T-cell (primary cell): ENCODE results near the gene ZNF24. TPM values are rescaled to one million over a fixed set of nuclear protein-coding genes. Genes with fewer than 3 reads are reported as not detected.

Experiments
- ATAC-seq, 4 experiments: fragments of 200-7000 bp in 3 of 4; fragments of 150-1000 bp in 1 of 4; cut with Tn5 transposase; replicated peaks in 1 of 4; 1 replicate in 3 of 4; 2 replicates in 1 of 4; pipeline ENCODE4 v1.10.0; 2021; ENCODE audit warnings: moderate library complexity in 3 of 4, mild to moderate bottlenecking in 2 of 4, moderate number of reproducible peaks in 1 of 4
- CTCF ChIA-PET, 2 donors: fragments of 300-600 bp; sonication (Branson Sonifier 250); formaldehyde crosslinking; loops; one replicate each; lab custom pipeline; 2022; ENCODE audit warnings: antibody characterized with exemption in 2 of 2; lab: Charles Lee
- POLR2A ChIA-PET, 2 donors: fragments of 300-600 bp; sonication (Branson Sonifier 250); formaldehyde crosslinking; loops; one replicate each; lab custom pipeline; 2022; ENCODE audit warnings: antibody characterized with exemption in 2 of 2; lab: Charles Lee
- DNase-seq, 35 experiments: peaks; one replicate each; pipeline versions ENCODE4 v3.0.0 to v3.0.0-alpha.2; 2013 to 2023
- H3K27ac ChIP-seq: one replicate; pipeline ENCODE4 v1.5.1; 2013; ENCODE audit warnings: low read length
- H3K27me3 ChIP-seq, 2 experiments: replicated peaks in 1 of 2; 1 replicate in 1 of 2; 2 replicates in 1 of 2; pipeline versions ENCODE4 v1.6.1 to v1.7.0; 2013; ENCODE audit warnings: low read length in 1 of 2, mixed read lengths in 1 of 2; ENCODE audit not compliant: control insufficient read depth in 2 of 2, insufficient read depth in 2 of 2; ENCODE audit errors: extremely low read depth in 1 of 2
- H3K36me3 ChIP-seq, 2 donors: 1 replicate in 1 of 2; 2 replicates in 1 of 2; pipeline versions ENCODE4 v1.6.1 to v1.7.0; 2013; ENCODE audit warnings: low read length in 1 of 2; ENCODE audit not compliant: control insufficient read depth in 2 of 2, insufficient read depth in 1 of 2; ENCODE audit errors: extremely low read depth in 1 of 2
- H3K4me1 ChIP-seq, 2 experiments: 1 replicate in 1 of 2; 2 replicates in 1 of 2; pipeline versions ENCODE4 v1.6.1 to v1.7.0; 2013; ENCODE audit warnings: low read length in 2 of 2, mixed read lengths in 1 of 2; ENCODE audit not compliant: insufficient read depth in 2 of 2, control insufficient read depth in 1 of 2; ENCODE audit errors: extremely low read depth in 1 of 2
- H3K4me3 ChIP-seq, 2 donors: 1 replicate in 1 of 2; 2 replicates in 1 of 2; pipeline versions ENCODE4 v1.5.1 to v1.7.0; 2013; ENCODE audit warnings: mild to moderate bottlenecking in 2 of 2, low read length in 1 of 2, moderate library complexity in 1 of 2; ENCODE audit not compliant: control insufficient read depth in 1 of 2; ENCODE audit errors: extremely low read depth in 1 of 2
- H3K9me3 ChIP-seq: 2 replicates; pipeline ENCODE4 v1.7.0; 2013
- H3K27ac Mint-ChIP-seq, 2 donors: one replicate each; pipeline ENCODE4 v1.8.0; 2020 to 2021; ENCODE audit warnings: mild to moderate bottlenecking in 2 of 2, mixed read lengths in 2 of 2
- H3K27me3 Mint-ChIP-seq, 2 donors: one replicate each; pipeline ENCODE4 v1.8.0; 2021 to 2022; ENCODE audit warnings: mixed read lengths in 2 of 2
- H3K36me3 Mint-ChIP-seq: one replicate; pipeline ENCODE4 v1.8.0; 2021; ENCODE audit warnings: mixed read lengths
- H3K4me1 Mint-ChIP-seq, 3 donors: one replicate each; pipeline ENCODE4 v1.8.0; 2020 to 2022; ENCODE audit warnings: mixed read lengths in 3 of 3, mild to moderate bottlenecking in 1 of 3
- H3K4me3 Mint-ChIP-seq, 3 donors: one replicate each; pipeline ENCODE4 v1.8.0; 2020 to 2022; ENCODE audit warnings: mild to moderate bottlenecking in 3 of 3, mixed read lengths in 3 of 3, moderate library complexity in 3 of 3
- H3K9me3 Mint-ChIP-seq, 3 donors: one replicate each; pipeline ENCODE4 v1.8.0; 2020 to 2022; ENCODE audit warnings: mixed read lengths in 3 of 3
- WGBS: methylation state at CpG from one replicate; pipeline ENCODE4 v1.1.5; 2013; ENCODE audit warnings: missing lambda C conversion rate; ENCODE audit not compliant: insufficient coverage; 5-methylcytosine and 5-hydroxymethylcytosine counted together
- total RNA-seq, 35 experiments: library from RNA in 6 of 35; stranded (reverse) in 6 of 35; fragments of 120-200 nt in 1 of 35; gene quantifications; one replicate each; pipeline versions ENCODE4 v1.2.1 to v1.2.4 and lab custom pipeline; 2013 to 2026

The ZNF24 gene
- total RNA-seq, 5 donors from 2014 or later (not counting 1 experiment from before 2014, with no cell fraction given): 63.1 to 75.7 (median 72.2) TPM

- Mint-ChIP-seq H3K9me3 (no peaks in the 10 kb centered on the region), H3K4me1 (peaks cover 0 to 8% (median 4%) of the 10 kb centered on the region in 3 donors), H3K27me3 (peaks cover 17 to 31% of the 10 kb centered on the region in 2 donors), H3K36me3 (no peaks in the 10 kb centered on the region), H3K4me3 (no peak overlapping the region), H3K27ac (no peak overlapping the region)
- WGBS: 100% methylated on average over 1 of the region's 3 CpGs
- CTCF ChIA-PET: interaction anchor here (1.0 to 1.2 kb wide), 11 partner anchors 11 to 361 kb away, joined by 3 to 10 read pairs (median 4); partner anchors contain the start of gene ZNF24 (in 1 of the 2)
- H3K27me3 ChIP-seq: peaks cover 0 to 2% of the 10 kb centered on the region in 2 experiments
- H3K9me3 ChIP-seq: no peaks in the 10 kb centered on the region
- POLR2A ChIA-PET: no interaction called here
- no peaks in the 10 kb centered on the region for H3K36me3 ChIP-seq
- DNase-seq: peak in 1 of 35 experiments; percentile 25
- H3K4me3 ChIP-seq: no peak overlapping the region
- ATAC-seq: peak in 3 of 4 experiments; percentile 26 to 46 (median 42)
- H3K27ac ChIP-seq: no peak overlapping the region
- H3K4me1 ChIP-seq: peaks cover 0 to 5% of the 10 kb centered on the region in 2 experiments
Measured at GRCh38 chr18:35387152-35387571, 42.9 kb upstream of the ZNF24 start.

GRCh38 chr18:35386600-35387100 lies 42.4 kb upstream of the ZNF24 start:
- WGBS: 20% methylated on average over 5 of the region's 7 CpGs
- ATAC-seq (peak; percentile 81 to 97 (median 92)), DNase-seq (peak; percentile 11 to 90 (median 56))
- Mint-ChIP-seq H3K4me3 (no peak overlapping the region), H3K9me3 (no peaks in the 10 kb centered on the region), H3K36me3 (no peaks in the 10 kb centered on the region), H3K27me3 (peaks cover 17 to 31% of the 10 kb centered on the region in 2 donors), H3K27ac (no peak overlapping the region), H3K4me1 (peaks cover 0 to 8% (median 4%) of the 10 kb centered on the region in 3 donors)
- POLR2A ChIA-PET: no interaction called here
- H3K27me3 ChIP-seq: peaks cover 0 to 1% of the 10 kb centered on the region in 2 experiments
- no peak overlapping the region for H3K4me3 ChIP-seq
- CTCF ChIA-PET: interaction anchor here (0.6 to 1.2 kb wide), 21 partner anchors 11 to 380 kb away, joined by 3 to 10 read pairs (median 4); partner anchors contain the start of genes MAPRE2 (in 1 of the 2) and ZNF24 (in 1 of the 2)
- H3K36me3 ChIP-seq: no peaks in the 10 kb centered on the region
- no peaks in the 10 kb centered on the region for H3K9me3 ChIP-seq
- no peak overlapping the region for H3K27ac ChIP-seq
- peaks cover 0 to 5% of the 10 kb centered on the region in 2 experiments for H3K4me1 ChIP-seq

GRCh38 chr18:35383136-35383535 lies 38.9 kb upstream of the ZNF24 start:
- Histone ChIP-seq H3K4me1 (peaks cover 0 to 5% of the 10 kb centered on the region in 2 experiments), H3K27ac (no peak overlapping the region), H3K27me3 (no peaks in the 10 kb centered on the region), H3K9me3 (no peaks in the 10 kb centered on the region), H3K4me3 (no peak overlapping the region), H3K36me3 (no peaks in the 10 kb centered on the region)
- Mint-ChIP-seq H3K27ac (no peak overlapping the region), H3K9me3 (no peaks in the 10 kb centered on the region), H3K27me3 (peaks cover 14 to 22% of the 10 kb centered on the region in 2 donors), H3K4me1 (peaks cover 0 to 8% (median 4%) of the 10 kb centered on the region in 3 donors), H3K36me3 (no peaks in the 10 kb centered on the region), H3K4me3 (no peak overlapping the region)
- CTCF ChIA-PET: interaction anchor here in 1 of 2 donors (0.9 kb wide), 1 partner anchor 17 kb away, joined by 4 read pairs; no protein-coding TSS in a partner anchor
- POLR2A ChIA-PET: interaction anchor here in 1 of 2 donors (0.6 kb wide), 1 partner anchor 150 kb away, joined by 3 read pairs; no protein-coding TSS in a partner anchor
- DNase-seq: no peak
- no peak for ATAC-seq
- no CpG with 5 or more reads among the region's 2 CpGs for WGBS

GRCh38 chr18:35379421-35379820 lies 35.2 kb upstream of the ZNF24 start:
- Histone ChIP-seq H3K36me3 (no peaks in the 10 kb centered on the region), H3K4me1 (peaks cover 0 to 12% of the 10 kb centered on the region in 2 experiments), H3K27ac (no peak overlapping the region), H3K9me3 (no peaks in the 10 kb centered on the region), H3K4me3 (no peak overlapping the region), H3K27me3 (peaks cover 0 to 4% of the 10 kb centered on the region in 2 experiments)
- H3K27me3 Mint-ChIP-seq: peaks cover 5% of the 10 kb centered on the region in 2 donors
- POLR2A ChIA-PET: no interaction called here
- ATAC-seq (no peak), DNase-seq (no peak)
- WGBS: 83% methylated on average over 2 of the region's 2 CpGs
- H3K4me1 Mint-ChIP-seq: peaks cover 7 to 12% (median 9%) of the 10 kb centered on the region in 3 donors
- CTCF ChIA-PET: interaction anchor here in 1 of 2 donors (0.6 to 1.0 kb wide), 2 partner anchors 353 to 839 kb away, joined by 3 read pairs; no protein-coding TSS in a partner anchor
- no peaks in the 10 kb centered on the region for H3K36me3 Mint-ChIP-seq
- no peaks in the 10 kb centered on the region for H3K9me3 Mint-ChIP-seq
- H3K4me3 Mint-ChIP-seq: no peak overlapping the region
- no peak overlapping the region for H3K27ac Mint-ChIP-seq

GRCh38 chr18:35378574-35378896 lies 34.3 kb upstream of the ZNF24 start:
- POLR2A ChIA-PET: no interaction called here
- H3K27ac ChIP-seq: no peak overlapping the region

GRCh38 chr18:35377875-35378573 lies 33.8 kb upstream of the ZNF24 start:
- POLR2A ChIA-PET: no interaction called here
- peaks cover 2% of the 10 kb centered on the region for H3K36me3 Mint-ChIP-seq
- Histone ChIP-seq H3K36me3 (no peaks in the 10 kb centered on the region), H3K9me3 (no peaks in the 10 kb centered on the region), H3K4me1 (peaks cover 0 to 12% of the 10 kb centered on the region in 2 experiments), H3K4me3 (no peak overlapping the region), H3K27ac (no peak overlapping the region), H3K27me3 (peaks cover 0 to 4% of the 10 kb centered on the region in 2 experiments)
- WGBS: 67% methylated on average over 1 of the region's 14 CpGs
- CTCF ChIA-PET: no interaction called here
- no peaks in the 10 kb centered on the region for H3K9me3 Mint-ChIP-seq
- H3K27ac Mint-ChIP-seq: no peak overlapping the region
- H3K4me1 Mint-ChIP-seq: peaks cover 7 to 12% (median 9%) of the 10 kb centered on the region in 3 donors
- DNase-seq (no peak), ATAC-seq (no peak)
- H3K27me3 Mint-ChIP-seq: no peaks in the 10 kb centered on the region
- H3K4me3 Mint-ChIP-seq: peak overlapping the region; percentile 73 to 86 (median 81)

More at GRCh38 chr18:35378574-35378896, 34.3 kb upstream of the ZNF24 start:
- ATAC-seq (no peak), DNase-seq (no peak)
- no peaks in the 10 kb centered on the region for H3K36me3 ChIP-seq
- peaks cover 2% of the 10 kb centered on the region for H3K36me3 Mint-ChIP-seq
- CTCF ChIA-PET: no interaction called here
- 83% methylated on average over 4 of the region's 4 CpGs for WGBS
- H3K4me1 ChIP-seq: peaks cover 0 to 12% of the 10 kb centered on the region in 2 experiments
- peak overlapping the region in 2 of 3 donors; percentile 21 to 28 for H3K4me3 Mint-ChIP-seq
- peaks cover 0 to 4% of the 10 kb centered on the region in 2 experiments for H3K27me3 ChIP-seq
- no peaks in the 10 kb centered on the region for H3K9me3 Mint-ChIP-seq
- no peaks in the 10 kb centered on the region for H3K9me3 ChIP-seq
- H3K4me3 ChIP-seq: no peak overlapping the region
- peaks cover 7 to 12% (median 9%) of the 10 kb centered on the region in 3 donors for H3K4me1 Mint-ChIP-seq
- H3K27me3 Mint-ChIP-seq: no peaks in the 10 kb centered on the region
- H3K27ac Mint-ChIP-seq: no peak overlapping the region
